Measurements from ENCODE around the gene PLA2G2C. TPM values are rescaled to one million over a fixed set of nuclear protein-coding genes. Genes with fewer than 3 reads are reported as not detected.
"Not testable (repeated sequence)": the region's sequence is repeated elsewhere in the genome, so short reads cannot be mapped to it uniquely, and the experiment has no call there.

PLA2G2C gene
- total and polyA plus RNA-seq, 7 donors, result not detected

DNA sequence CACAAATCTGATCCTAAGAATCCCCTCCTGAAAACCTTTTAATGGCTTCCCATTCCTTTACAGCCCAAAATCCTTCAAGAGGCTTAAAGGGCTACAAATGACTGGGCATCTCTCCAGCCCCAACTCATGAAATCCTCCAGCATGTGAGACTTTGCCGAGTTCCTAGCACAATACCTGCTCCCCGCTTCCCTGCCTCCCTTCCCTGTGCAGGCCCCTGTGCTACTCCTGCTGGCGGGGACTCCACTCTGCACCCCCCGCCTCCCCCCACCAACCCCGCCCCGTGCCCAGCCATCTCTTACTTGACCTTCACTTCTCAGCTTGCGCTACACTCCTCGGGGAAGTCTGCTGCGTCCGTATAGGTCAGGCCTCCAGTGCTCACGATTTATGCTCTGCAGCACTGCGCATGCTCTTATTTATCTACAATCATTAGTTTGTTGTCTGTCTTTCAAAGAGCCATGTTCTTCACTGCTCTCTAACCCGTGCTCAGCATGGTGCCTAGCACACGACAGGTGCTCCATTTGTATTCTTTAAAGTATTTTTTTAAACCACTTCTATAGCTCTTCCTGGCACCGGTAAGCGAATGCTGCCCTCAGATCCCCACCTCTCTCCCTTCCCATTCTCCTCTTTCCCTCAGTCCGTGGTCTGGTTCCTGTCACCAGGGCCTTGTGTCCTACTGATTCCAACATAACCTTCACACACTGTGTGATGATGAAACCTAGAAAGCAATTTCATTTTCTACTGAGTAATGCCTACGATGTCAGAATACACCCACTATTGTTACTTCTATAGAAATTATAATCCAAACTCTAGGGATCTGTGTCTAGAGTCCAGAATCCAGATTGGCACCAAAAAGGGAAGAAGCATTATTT is 37.5 kb upstream of the PLA2G2C start:
- Histone ChIP-seq H3K4me3 (no peak overlapping the region), H3K27ac (no peak overlapping the region), H3K9me3 (no peaks in the 10 kb centered on the region), H3K27me3 (ENCODE audit: insufficient read depth in 3 of 3, low read length in 2 of 3) (peaks cover 0 to 25% (median 2%) of the 10 kb centered on the region in 3 donors), H3K4me1 (no peaks in the 10 kb centered on the region), H3K36me3 (ENCODE audit: insufficient read depth in 1 of 2, low read depth in 1 of 2) (no peaks in the 10 kb centered on the region)
- ATAC-seq (no peak), DNase-seq (no peak)
- intact Hi-C loops (cut with DNase I), result no loop called here
- 37 to 51% (median 46%) methylated on average over 18 of the region's 18 CpGs for WGBS, 3 donors
- TF ChIP-seq, protein P1, sequence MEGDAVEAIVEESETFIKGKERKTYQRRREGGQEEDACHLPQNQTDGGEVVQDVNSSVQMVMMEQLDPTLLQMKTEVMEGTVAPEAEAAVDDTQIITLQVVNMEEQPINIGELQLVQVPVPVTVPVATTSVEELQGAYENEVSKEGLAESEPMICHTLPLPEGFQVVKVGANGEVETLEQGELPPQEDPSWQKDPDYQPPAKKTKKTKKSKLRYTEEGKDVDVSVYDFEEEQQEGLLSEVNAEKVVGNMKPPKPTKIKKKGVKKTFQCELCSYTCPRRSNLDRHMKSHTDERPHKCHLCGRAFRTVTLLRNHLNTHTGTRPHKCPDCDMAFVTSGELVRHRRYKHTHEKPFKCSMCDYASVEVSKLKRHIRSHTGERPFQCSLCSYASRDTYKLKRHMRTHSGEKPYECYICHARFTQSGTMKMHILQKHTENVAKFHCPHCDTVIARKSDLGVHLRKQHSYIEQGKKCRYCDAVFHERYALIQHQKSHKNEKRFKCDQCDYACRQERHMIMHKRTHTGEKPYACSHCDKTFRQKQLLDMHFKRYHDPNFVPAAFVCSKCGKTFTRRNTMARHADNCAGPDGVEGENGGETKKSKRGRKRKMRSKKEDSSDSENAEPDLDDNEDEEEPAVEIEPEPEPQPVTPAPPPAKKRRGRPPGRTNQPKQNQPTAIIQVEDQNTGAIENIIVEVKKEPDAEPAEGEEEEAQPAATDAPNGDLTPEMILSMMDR (IDR thresholded peaks at IDR 0.05), result no peak

DNA sequence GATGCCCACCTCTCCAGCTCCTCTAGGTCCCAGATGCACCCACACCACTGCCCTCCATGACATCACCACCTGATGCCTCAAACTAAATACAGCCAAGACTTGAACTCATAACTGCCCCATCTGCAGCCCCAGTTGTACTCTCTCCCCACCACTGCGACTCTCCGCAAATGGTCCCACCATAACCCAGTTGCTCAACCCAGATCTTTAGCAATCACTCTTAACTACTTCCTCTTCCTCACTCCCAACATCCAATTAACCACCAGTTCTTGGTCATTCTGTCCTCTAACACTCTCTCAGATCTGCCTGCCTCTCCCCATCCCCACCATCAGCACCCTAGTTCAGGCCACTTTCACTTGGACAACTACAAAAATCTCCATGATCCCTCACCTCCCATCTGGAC is 36.8 kb upstream of the PLA2G2C start:
- ATAC-seq, result no peak
- no peaks in the 10 kb centered on the region for H3K9me3 ChIP-seq
- no peak for DNase-seq
- H3K4me3 ChIP-seq, result no peak overlapping the region
- TF ChIP-seq, protein P1 (IDR thresholded peaks at IDR 0.05), result no peak
- H3K27me3 ChIP-seq (ENCODE audit: insufficient read depth in 3 of 3, low read length in 2 of 3), result peaks cover 0 to 22% (median 2%) of the 10 kb centered on the region in 3 donors
- H3K27ac ChIP-seq, result no peak overlapping the region
- intact Hi-C loops (cut with DNase I), result no loop called here
- H3K4me1 ChIP-seq, result no peaks in the 10 kb centered on the region
- no peaks in the 10 kb centered on the region for H3K36me3 ChIP-seq (ENCODE audit: insufficient read depth in 1 of 2, low read depth in 1 of 2)
- WGBS, 3 donors, result 90 to 95% (median 92%) methylated on average over 2 of the region's 2 CpGs

DNA sequence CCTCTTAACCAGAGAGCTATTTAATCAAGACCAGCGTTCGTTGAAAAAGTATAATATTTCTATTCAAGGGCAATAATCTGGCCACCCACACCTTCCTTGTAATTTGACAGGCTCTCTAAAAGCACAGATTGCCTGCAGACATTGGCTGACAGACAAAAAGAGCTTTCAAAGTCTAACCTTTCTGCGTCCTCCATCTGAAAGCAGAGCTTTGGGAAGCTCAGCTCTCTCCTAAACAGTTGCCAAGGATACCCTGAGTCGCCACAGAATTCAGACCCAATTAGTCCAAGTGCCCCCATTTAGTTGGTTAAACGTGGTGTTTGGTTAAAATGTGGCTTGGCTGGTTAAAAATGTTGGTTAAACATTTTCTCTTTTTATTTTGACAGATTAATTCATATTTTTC is 33.7 kb upstream of the PLA2G2C start:
- intact Hi-C loops (cut with DNase I), result no loop called here
- DNase-seq (no peak), ATAC-seq (no peak)
- H3K4me1 ChIP-seq, result no peaks in the 10 kb centered on the region
- TF ChIP-seq, protein P1 (IDR thresholded peaks at IDR 0.05), result no peak
- 37 to 60% (median 46%) methylated on average over 5 of the region's 5 CpGs for WGBS, 3 donors
- no peak overlapping the region for H3K4me3 ChIP-seq
- peaks cover 0 to 13% (median 0%) of the 10 kb centered on the region in 3 donors for H3K27me3 ChIP-seq (ENCODE audit: insufficient read depth in 3 of 3, low read length in 2 of 3)
- H3K36me3 ChIP-seq (ENCODE audit: insufficient read depth in 1 of 2, low read depth in 1 of 2), result no peaks in the 10 kb centered on the region
- H3K27ac ChIP-seq, result no peak overlapping the region
- H3K9me3 ChIP-seq, result no peaks in the 10 kb centered on the region

DNA sequence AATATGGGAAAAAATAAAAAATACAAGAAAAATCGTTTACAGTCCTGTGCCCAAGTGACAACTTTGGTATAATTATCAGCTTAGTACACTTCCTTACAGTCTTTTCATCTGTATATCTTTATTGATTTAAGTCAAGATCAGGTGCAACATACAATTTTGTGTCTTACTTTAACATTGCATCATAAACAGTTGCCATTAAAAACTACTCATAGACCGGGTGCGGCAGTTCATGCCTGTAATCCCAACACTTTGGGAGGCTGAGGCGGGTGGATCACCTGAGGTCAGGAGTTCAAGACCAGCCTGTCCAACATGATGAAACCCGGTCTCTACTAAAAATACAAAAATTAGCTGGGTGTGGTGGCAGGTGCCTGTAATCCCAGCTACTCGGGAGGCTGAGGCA is 32.7 kb upstream of the PLA2G2C start:
- not testable (repeated sequence) for H3K4me3 ChIP-seq; H3K36me3 ChIP-seq (ENCODE audit: insufficient read depth in 1 of 2, low read depth in 1 of 2); H3K4me1 ChIP-seq; ATAC-seq; H3K9me3 ChIP-seq; H3K27ac ChIP-seq; DNase-seq
- WGBS, 3 donors, result 83 to 89% (median 84%) methylated on average over 6 of the region's 6 CpGs
- peaks cover 0 to 12% (median 0%) of the 10 kb centered on the region in 3 donors for H3K27me3 ChIP-seq (ENCODE audit: insufficient read depth in 3 of 3, low read length in 2 of 3)
- intact Hi-C loops (cut with DNase I), result loop anchor here (5.0 to 10.0 kb wide), 2 partner anchors 203 to 216 kb away; no protein-coding TSS in a partner anchor

DNA sequence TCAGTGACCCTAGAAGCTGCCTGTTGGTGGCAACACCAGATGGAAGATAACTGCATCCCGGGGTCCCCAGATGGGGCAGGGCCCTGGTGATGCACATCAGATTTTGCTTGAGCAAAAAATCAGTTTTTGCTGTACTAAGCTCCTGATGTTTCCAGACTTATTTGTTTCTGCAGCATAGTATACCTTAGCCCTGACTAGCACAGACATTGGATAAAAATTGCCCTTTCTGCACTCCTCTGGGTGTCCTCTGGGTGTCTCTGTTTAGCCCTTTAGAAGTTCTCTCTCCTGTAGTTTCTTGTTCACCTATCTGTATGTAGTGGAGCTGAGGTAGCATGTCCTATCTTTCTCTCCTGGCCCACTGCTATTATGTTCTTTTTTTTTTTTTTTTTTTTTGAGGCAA is 30.3 kb upstream of the PLA2G2C start:
- TF ChIP-seq, protein P1 (IDR thresholded peaks at IDR 0.05), result no peak
- no peak overlapping the region for H3K27ac ChIP-seq
- intact Hi-C loops (cut with DNase I), result loop anchor here (5.0 to 10.0 kb wide), 2 partner anchors 206 to 218 kb away; no protein-coding TSS in a partner anchor
- H3K36me3 ChIP-seq (ENCODE audit: insufficient read depth in 1 of 2, low read depth in 1 of 2), result no peaks in the 10 kb centered on the region
- H3K4me3 ChIP-seq, result no peak overlapping the region
- peaks cover 0 to 13% (median 0%) of the 10 kb centered on the region in 3 donors for H3K27me3 ChIP-seq (ENCODE audit: insufficient read depth in 3 of 3, low read length in 2 of 3)
- no peak for ATAC-seq
- no peak for DNase-seq
- no peaks in the 10 kb centered on the region for H3K9me3 ChIP-seq
- H3K4me1 ChIP-seq, result peaks cover 4% of the 10 kb centered on the region
- WGBS, 3 donors, result 80 to 88% (median 84%) methylated on average over 1 of the region's 1 CpG
